ENCODE results near the gene APOBEC4. TPM values are rescaled to one million over a fixed set of nuclear protein-coding genes. Genes with fewer than 3 reads are reported as not detected.

Gene APOBEC4
- total RNA-seq, 3 donors from 2014 or later, result not detected

GRCh38 chr1:183697814-183698590, 44.9 kb upstream of the APOBEC4 start:
- intact Hi-C loops (cut with DNase I; ENCODE audit: low total_unique reads), result no loop called here
- no peak for DNase-seq (ENCODE audit: low spot score in 2 of 2)
- Histone ChIP-seq H3K27me3 (no peaks in the 10 kb centered on the region), H3K36me3 (no peaks in the 10 kb centered on the region), H3K4me1 (no peaks in the 10 kb centered on the region), H3K27ac (no peak overlapping the region), H3K9me3 (no peaks in the 10 kb centered on the region), H3K4me3 (no peak overlapping the region)
- TF ChIP-seq POLR2A (IDR thresholded peaks at IDR 0.05), result no peak
- TF ChIP-seq POLR2AphosphoS5 (IDR thresholded peaks at IDR 0.05), result no peak
- TF ChIP-seq CTCF (IDR thresholded peaks at IDR 0.05), result no peak

GRCh38 chr1:183696981-183697380, 43.9 kb upstream of the APOBEC4 start:
- Histone ChIP-seq H3K4me3 (no peak overlapping the region), H3K36me3 (no peaks in the 10 kb centered on the region)
- intact Hi-C loops (cut with DNase I; ENCODE audit: low total_unique reads), result no loop called here

GRCh38 chr1:183694755-183695154, 41.6 kb upstream of the APOBEC4 start:
- intact Hi-C loops (cut with DNase I; ENCODE audit: low total_unique reads), result loop anchor here (5.0 kb wide), 1 partner anchor 118 kb away; no protein-coding TSS in a partner anchor
- TF ChIP-seq CTCF (IDR thresholded peaks at IDR 0.05) (no peak), POLR2A (IDR thresholded peaks at IDR 0.05) (no peak), POLR2AphosphoS5 (IDR thresholded peaks at IDR 0.05) (no peak)
- H3K4me1 ChIP-seq, result no peaks in the 10 kb centered on the region

More at GRCh38 chr1:183696981-183697380, 43.9 kb upstream of the APOBEC4 start:
- no peak for DNase-seq (ENCODE audit: low spot score in 2 of 2)
- no peak for TF ChIP-seq POLR2AphosphoS5 (IDR thresholded peaks at IDR 0.05)
- no peak for TF ChIP-seq POLR2A (IDR thresholded peaks at IDR 0.05)
- H3K27ac ChIP-seq, result no peak overlapping the region
- H3K9me3 ChIP-seq, result no peaks in the 10 kb centered on the region
- H3K27me3 ChIP-seq, result no peaks in the 10 kb centered on the region
- H3K4me1 ChIP-seq, result no peaks in the 10 kb centered on the region

GRCh38 chr1:183694066-183694465, 41.0 kb upstream of the APOBEC4 start:
- no peak overlapping the region for H3K27ac ChIP-seq
- H3K4me3 ChIP-seq, result no peak overlapping the region
- TF ChIP-seq CTCF (IDR thresholded peaks at IDR 0.05), result no peak
- no peak for TF ChIP-seq POLR2A (IDR thresholded peaks at IDR 0.05)
- TF ChIP-seq POLR2AphosphoS5 (IDR thresholded peaks at IDR 0.05), result no peak
- no peak for DNase-seq (ENCODE audit: low spot score in 2 of 2)
- H3K4me1 ChIP-seq, result no peaks in the 10 kb centered on the region
- intact Hi-C loops (cut with DNase I; ENCODE audit: low total_unique reads), result loop anchor here (5.0 kb wide), 1 partner anchor 118 kb away; no protein-coding TSS in a partner anchor
- H3K9me3 ChIP-seq, result no peaks in the 10 kb centered on the region
- no peaks in the 10 kb centered on the region for H3K27me3 ChIP-seq
- no peaks in the 10 kb centered on the region for H3K36me3 ChIP-seq

More at GRCh38 chr1:183694755-183695154, 41.6 kb upstream of the APOBEC4 start:
- no peak for DNase-seq (ENCODE audit: low spot score in 2 of 2)
- Histone ChIP-seq H3K27ac (no peak overlapping the region), H3K36me3 (no peaks in the 10 kb centered on the region), H3K4me3 (no peak overlapping the region), H3K27me3 (no peaks in the 10 kb centered on the region), H3K9me3 (no peaks in the 10 kb centered on the region)

GRCh38 chr1:183693521-183693920, 40.4 kb upstream of the APOBEC4 start:
- intact Hi-C loops (cut with DNase I; ENCODE audit: low total_unique reads), result loop anchor here (5.0 kb wide), 1 partner anchor 119 kb away; no protein-coding TSS in a partner anchor
- no peak overlapping the region for H3K4me3 ChIP-seq

More at GRCh38 chr1:183693521-183693920, 40.4 kb upstream of the APOBEC4 start:
- H3K27ac ChIP-seq, result no peak overlapping the region
- H3K27me3 ChIP-seq, result no peaks in the 10 kb centered on the region
- DNase-seq (ENCODE audit: low spot score in 2 of 2), result no peak
- H3K9me3 ChIP-seq, result no peaks in the 10 kb centered on the region
- no peaks in the 10 kb centered on the region for H3K36me3 ChIP-seq
- TF ChIP-seq POLR2A (IDR thresholded peaks at IDR 0.05), result no peak
- TF ChIP-seq POLR2AphosphoS5 (IDR thresholded peaks at IDR 0.05), result no peak
- no peak for TF ChIP-seq CTCF (IDR thresholded peaks at IDR 0.05)
- no peaks in the 10 kb centered on the region for H3K4me1 ChIP-seq
